Activated CD4-positive, alpha-beta T cell treated with anti-CD3 and anti-CD28 coated beads for 48 hours (primary cell): ENCODE results near the gene COL18A1.

Experiments used
- DNase-seq: peaks from one replicate; pipeline ENCODE4 v3.0.0-alpha.2; 2020

The COL18A1 gene

DNA sequence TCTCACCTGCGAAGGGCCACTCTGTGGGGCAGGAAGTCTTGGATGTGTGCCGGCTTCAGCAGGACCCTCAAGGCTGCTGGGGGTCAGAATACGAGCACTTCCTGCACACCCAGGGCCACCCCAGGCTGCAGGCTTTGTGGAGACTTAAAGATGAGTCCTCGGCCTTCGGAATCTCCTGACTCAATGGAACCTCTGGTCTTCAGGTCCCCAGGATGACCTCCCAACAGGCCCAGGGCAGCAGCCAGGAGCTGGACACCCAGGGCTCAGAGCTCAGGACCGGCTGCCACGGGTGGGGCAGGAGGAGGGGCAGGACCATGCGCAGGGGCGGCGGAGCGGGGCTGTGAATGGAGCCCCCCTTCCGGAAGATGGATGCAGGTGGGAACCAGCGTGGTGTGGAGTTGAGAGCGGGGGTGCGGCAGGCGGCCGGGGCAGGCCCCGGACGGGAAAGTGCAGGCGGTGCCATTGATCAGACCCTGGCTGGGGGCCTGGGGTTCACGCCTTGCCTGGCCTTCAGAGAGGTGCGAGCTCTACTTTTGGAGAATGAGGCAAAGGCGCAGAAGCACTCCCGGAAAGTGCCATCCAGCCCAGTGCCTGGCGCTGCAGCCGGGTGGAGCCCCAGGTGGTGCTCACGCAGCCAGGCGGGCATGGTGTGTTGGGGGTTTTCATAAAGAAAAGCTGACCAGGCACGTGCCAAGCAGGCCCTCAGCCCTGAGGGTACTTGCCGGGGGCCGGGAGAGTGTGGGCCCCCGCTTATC lies 10.4 kb downstream of the COL18A1 start:
- no peak for DNase-seq

- DNase-seq: no peak
Measured at GRCh38 chr21:45415943-45416611, 11.1 kb downstream of the COL18A1 start.

DNA sequence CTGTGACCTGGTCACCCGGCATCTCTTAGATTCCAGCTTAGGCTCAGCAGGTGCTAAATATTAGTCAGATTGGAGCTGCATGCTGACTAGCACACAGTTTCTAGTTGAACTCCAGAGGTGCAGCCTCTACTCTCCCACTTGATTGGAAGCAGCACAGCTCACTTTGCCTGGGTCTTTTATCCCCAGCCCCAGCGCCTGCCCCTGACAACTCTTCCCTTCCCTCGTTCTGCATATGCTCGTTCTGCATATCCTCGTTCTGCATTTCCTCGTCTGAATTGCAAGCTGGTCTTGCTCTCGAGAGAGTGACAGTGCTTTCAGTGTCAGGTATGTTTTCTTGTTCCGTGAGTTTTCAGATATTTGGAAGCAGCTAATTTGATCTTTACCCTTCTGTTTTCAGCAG lies 11.7 kb downstream of the COL18A1 start:
- DNase-seq: no peak

DNA sequence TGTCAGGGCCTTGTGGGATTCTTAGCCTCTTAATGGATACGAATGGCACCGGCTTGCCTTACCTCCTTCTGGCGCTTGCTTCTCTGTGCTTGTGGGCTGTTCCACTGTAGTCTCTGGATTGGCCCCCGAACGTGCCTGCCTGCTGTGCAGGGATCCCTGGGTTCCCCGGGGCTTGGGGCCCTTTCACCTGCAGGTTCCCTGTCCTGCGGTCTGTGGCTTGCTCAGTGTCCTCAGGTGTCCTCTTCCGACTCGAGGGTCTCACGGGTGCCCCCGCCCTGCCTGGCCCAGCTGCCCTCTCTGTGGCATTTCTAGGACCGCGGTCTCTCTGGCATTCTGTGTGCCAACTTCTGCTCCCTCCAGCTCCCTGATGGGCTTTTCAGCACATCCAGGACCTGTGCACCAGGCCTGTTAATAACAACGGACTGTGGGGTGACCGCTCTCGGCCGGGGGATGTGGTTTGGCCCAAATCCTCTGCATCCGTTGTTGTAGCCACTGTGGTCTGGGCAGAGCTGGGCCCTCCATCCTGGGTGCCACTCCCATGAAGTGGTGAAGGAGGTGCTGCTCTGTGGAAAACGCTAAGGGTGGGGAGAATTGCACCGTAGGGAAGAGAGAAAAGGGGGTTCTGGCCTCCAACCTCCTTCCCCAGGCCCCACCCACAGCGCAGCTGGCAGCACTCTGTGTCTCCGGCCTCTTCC lies 12.4 kb downstream of the COL18A1 start:
- DNase-seq: no peak

- no peak for DNase-seq
Measured at GRCh38 chr21:45417951-45418300, 13.0 kb downstream of the COL18A1 start.

DNA sequence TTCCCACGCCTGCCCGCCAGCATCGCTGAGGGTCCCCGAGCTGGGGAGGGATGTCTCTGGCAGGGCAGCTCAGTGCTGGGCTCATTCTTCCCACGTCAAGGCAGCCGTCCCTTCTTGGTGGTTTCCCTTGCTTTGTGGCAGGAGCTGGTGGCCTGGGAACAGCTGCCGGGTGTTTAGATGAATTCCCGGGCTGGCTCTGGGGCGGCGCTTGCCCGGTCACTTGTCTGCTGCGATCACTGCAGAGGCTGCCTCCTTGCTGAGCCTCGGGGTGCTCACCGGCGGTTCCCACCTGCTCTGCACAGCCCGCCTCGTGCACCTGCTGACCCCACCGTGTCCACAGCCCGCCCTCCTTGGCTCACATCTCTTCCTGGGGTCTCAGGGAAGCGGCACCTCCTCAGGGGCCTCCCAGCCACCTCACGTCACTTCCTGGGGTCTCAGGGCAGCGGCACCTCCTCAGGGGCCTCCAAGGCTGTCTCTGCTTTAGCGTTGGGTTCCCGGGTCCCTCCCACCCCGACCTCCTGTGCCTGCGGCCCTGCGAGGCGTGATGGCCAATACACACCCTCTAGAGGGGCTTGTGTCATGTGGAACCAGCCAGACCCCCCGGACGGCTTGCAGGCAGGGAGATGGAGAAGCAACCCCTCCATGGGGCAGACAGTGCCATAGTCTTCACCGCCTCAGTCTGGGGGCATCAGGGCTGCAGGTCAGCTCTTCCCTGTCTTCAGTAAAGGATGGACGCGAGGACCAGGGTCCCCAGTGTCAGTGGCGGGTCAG lies 13.5 kb downstream of the COL18A1 start:
- DNase-seq: no peak

DNA sequence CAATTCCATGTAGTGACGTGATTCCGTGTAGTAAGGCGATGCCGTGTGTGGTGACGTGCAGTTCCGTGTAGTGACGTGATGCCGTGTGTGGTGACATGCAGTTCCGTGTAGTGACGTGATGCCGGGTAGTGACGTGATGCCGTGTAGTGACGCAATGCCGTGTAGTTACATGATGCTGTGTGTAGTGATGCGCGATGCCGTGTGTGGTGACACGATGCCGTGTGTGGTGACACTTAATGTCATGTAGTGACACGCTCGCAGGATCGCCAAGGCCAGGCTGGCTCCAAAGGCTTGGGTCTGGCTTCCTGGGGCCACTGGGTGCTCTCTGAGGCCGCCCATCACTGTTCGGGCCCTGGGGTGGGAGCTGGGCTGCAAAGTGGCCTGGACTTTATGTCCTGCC lies 14.2 kb downstream of the COL18A1 start:
- DNase-seq: no peak

- DNase-seq: no peak
Measured at GRCh38 chr21:45420061-45421041, 15.4 kb downstream of the COL18A1 start.

DNA sequence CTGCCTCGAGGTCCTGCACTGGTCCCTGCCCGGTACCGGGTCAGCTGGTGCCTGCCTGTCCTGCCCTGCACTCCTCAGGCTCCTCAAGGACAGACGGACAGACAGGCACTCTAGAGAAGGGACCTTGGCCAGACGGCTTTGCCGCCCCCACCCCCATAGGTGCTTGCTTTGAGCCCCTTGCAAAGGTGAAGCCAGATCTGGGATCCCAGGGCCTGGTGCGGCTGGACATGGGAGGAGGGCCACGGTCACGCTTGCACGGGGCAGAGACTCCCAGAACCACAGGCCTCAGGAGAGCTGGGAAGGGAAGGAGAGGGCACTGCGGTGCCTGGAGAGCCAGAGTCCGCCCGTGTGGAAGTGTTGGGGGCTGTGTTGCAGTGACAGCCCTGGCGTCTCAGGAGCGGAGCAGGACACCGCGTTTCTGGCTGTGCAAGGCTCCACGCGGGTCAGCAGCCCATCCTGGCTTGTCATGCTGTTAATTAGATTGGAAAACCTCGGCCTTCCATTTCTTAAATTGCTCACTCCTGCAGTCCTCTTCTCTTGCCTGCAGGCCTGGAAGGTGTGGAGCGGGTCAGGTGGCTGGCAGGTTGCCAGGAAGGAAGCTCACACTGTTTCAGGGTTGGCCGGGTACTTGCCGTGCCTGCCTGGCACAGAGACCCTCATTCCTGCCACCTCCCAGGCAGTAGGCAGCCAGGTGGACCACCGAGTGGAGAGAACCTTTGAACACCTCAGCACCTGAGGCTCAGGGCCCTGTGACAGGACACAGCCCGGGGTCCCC lies 16.3 kb downstream of the COL18A1 start:
- no peak for DNase-seq

GRCh38 chr21:45421846-45422775 lies 17.1 kb downstream of the COL18A1 start:
- DNase-seq: no peak

GRCh38 chr21:45423201-45423955 lies 18.4 kb downstream of the COL18A1 start:
- DNase-seq: no peak

- DNase-seq: no peak
Measured at GRCh38 chr21:45423968-45424853, 19.2 kb downstream of the COL18A1 start.

DNA sequence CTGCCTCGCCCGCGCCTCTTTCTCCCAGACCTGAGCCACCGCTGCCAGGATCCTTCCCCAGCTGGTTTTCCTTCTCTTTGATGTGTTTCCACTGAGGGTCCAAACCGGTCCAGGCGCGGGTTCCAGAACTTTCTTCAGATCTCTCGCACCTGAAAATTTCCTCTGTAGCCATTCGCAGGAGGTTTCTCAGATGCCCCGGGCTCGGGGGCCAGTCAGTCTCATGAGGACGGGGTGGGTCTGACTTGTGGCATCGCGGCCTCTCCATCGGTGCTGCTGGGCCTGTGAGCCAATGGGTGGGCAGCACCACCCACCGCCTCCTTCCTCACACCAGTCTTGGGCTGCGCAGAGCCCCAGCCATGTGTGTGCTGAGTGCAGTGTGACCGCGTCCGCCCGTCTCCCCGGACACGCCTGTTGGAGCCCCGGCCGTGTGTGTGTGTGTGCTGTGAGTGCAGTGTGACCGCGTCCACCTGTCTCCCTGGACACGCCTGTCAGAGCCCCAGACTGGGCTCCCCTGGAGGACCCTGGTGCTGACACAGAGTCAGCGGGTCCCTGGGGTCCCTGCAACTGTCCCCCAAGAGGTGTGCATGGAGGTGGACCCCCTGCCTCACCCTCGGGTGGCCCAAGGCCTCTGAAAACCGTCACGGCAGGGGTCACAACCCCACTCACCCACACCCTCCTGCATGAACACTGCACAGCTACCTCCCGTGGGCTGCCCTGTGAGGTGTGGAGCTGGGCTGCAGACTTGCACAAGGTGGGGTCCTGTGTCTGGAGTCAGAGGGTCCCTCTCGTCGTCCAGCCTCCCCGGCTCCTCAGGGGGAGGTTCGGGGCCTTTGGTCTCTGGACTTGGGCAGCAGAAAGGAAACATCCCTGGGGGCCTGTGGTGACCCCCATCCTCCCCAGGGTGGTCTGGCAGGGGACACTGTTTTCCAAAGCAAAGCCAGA lies 20.2 kb downstream of the COL18A1 start:
- no peak for DNase-seq

- DNase-seq: no peak
Measured at GRCh38 chr21:45427331-45428271, 22.6 kb downstream of the COL18A1 start.

DNA sequence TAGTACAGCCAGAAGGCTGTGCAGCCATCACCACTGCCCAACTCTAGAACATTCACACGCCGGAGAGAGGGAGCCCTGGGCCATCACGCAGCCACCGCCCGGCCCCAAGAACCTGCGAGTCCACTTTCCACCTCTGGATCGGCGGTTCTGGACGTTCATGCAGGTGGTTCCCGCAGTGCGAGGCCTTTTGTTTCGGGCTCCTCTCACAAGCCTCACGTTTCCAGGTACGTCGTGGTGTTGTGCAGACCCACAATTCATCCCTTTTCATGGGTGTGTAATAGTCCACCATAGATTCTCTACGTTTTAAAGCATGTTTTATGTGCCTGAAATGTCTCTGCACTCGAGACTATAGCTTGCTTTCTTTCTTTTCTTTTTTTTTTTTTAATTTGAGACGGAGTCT lies 23.6 kb downstream of the COL18A1 start:
- no peak for DNase-seq
